HepG2 (cell line): Measurements from ENCODE around the gene OR13J1. TPM values are rescaled to one million over a fixed set of nuclear protein-coding genes. Genes with fewer than 3 reads are reported as not detected.

ENCODE experiments used
- DNMT1 ChIP-seq: sonication (generic); formaldehyde crosslinking; IDR thresholded peaks from 2 replicates; pipeline ENCODE4 v1.5.1; 2020; ENCODE audit warnings: mild to moderate bottlenecking, missing genetic modification reagents
- GABPB1 ChIP-seq: IDR thresholded peaks from 2 replicates; pipeline ENCODE4 v1.6.1; 2016; ENCODE audit warnings: mild to moderate bottlenecking, missing genetic modification reagents, moderate library complexity, missing compliant biosample characterization
- MIER2 ChIP-seq: IDR thresholded peaks from 2 replicates; pipeline ENCODE4 v1.6.1; 2016; ENCODE audit warnings: missing biosample characterization, missing genetic modification reagents
- MLX ChIP-seq: IDR thresholded peaks from 2 replicates; pipeline ENCODE4 v1.6.1; 2016
- RFX5 ChIP-seq: IDR thresholded peaks from 2 replicates; pipeline ENCODE4 v1.6.1; 2011; ENCODE audit warnings: low read depth, low read length, improper control_type of control experiment
- TRAFD1 ChIP-seq: sonication (generic); formaldehyde crosslinking; IDR thresholded peaks from 2 replicates; pipeline ENCODE4 v1.5.1; 2020; ENCODE audit warnings: missing genetic modification reagents, mild to moderate bottlenecking, borderline replicate concordance
- ZBTB37 ChIP-seq: sonication (generic); formaldehyde crosslinking; IDR thresholded peaks from 2 replicates; pipeline ENCODE4 v1.4.0; 2020; ENCODE audit warnings: mild to moderate bottlenecking, missing genetic modification reagents
- ZMAT5 ChIP-seq: sonication (generic); formaldehyde crosslinking; IDR thresholded peaks from 2 replicates; pipeline ENCODE4 v1.5.0; 2020; ENCODE audit warnings: mild to moderate bottlenecking, low read depth, missing genetic modification reagents, borderline replicate concordance
- ZNF17 ChIP-seq: sonication (generic); formaldehyde crosslinking; IDR thresholded peaks from 2 replicates; pipeline ENCODE4 v1.5.0; 2020; ENCODE audit warnings: mild to moderate bottlenecking, missing genetic modification reagents
- ZNF713 ChIP-seq: sonication (generic); formaldehyde crosslinking; IDR thresholded peaks from 2 replicates; pipeline ENCODE4 v1.4.0; 2020; ENCODE audit warnings: mild to moderate bottlenecking, missing genetic modification reagents
- ZSCAN29 ChIP-seq: sonication (generic); formaldehyde crosslinking; conservative IDR thresholded peaks from 2 replicates; pipeline ENCODE4 v1.4.0; 2020; ENCODE audit warnings: mild to moderate bottlenecking, missing genetic modification reagents
- polyA plus RNA-seq, 8 experiments: library from polyadenylated mRNA; depleted of rRNA in 3 of 8; stranded (reverse) in 7 of 8; unstranded in 1 of 8; fragments of >200 nt; fragmentation: Illumina TruSeq in 4 of 8; extraction: Trizol in 4 of 8; gene quantifications; 2 replicates each; pipeline versions ENCODE4 v1.2.1 to v1.2.3, GENCODE V29; 2011 to 2016; ENCODE audit warnings: low read depth in 4 of 8, missing spikeins in 1 of 8, mixed read lengths in 1 of 8; ENCODE audit not compliant: insufficient read depth in 1 of 8
- total RNA-seq, 5 experiments: library from RNA; depleted of rRNA; stranded (reverse); fragments of >200 nt; fragmentation: Illumina TruSeq; extraction: Trizol; gene quantifications; 2 replicates each; pipeline ENCODE4 v1.2.3, GENCODE V29; 2016; ENCODE audit warnings: low read depth in 1 of 5

The OR13J1 gene
- total and polyA plus RNA-seq, 2 of the 13 experiments (the other 11 are each of a cell fraction or from before 2014, with no cell fraction given), result not detected

GRCh38 chr9:35861161-35861897, 8.9 kb downstream of the OR13J1 start (continued):
- TF ChIP-seq ZNF17 (CRISPR knock-in tag), result no peak
- no peak for TF ChIP-seq RFX5
- no peak for TF ChIP-seq ZMAT5
- TF ChIP-seq GABPB1 (CRISPR knock-in tag), result no peak
- no peak for TF ChIP-seq DNMT1 (CRISPR knock-in tag)
- TF ChIP-seq MIER2 (CRISPR knock-in tag), result no peak
- TF ChIP-seq TRAFD1 (CRISPR knock-in tag), result no peak
- TF ChIP-seq ZBTB37 (CRISPR knock-in tag), result no peak
- TF ChIP-seq MLX (CRISPR knock-in tag), result no peak
- TF ChIP-seq ZSCAN29 (CRISPR knock-in tag), result no peak
- no peak for TF ChIP-seq ZNF713 (CRISPR knock-in tag)
